ENCODE results near the gene IGF1R.

The IGF1R gene

DNA sequence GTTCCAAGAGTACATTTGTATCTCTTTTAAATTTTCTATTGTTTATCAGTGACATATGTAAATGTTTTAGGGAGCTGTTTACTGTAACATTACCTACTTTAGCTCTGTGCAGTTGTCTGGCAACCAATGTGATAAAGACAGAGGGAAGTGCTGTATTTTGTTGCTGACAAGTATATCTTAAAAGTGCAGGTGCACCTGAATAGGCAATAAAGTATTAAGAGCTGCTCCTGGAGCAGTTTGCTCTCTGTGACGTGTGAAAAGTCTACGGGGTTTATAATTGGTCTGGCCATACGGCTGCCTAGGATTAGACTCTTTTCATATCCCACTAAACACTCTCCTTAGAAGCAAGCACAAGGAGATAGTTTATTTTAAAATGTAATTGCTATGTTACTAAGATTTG is 178.3 kb downstream of the IGF1R start:
- no peak for DNase-seq (ENCODE audit: low read depth in 2 of 2)

DNA sequence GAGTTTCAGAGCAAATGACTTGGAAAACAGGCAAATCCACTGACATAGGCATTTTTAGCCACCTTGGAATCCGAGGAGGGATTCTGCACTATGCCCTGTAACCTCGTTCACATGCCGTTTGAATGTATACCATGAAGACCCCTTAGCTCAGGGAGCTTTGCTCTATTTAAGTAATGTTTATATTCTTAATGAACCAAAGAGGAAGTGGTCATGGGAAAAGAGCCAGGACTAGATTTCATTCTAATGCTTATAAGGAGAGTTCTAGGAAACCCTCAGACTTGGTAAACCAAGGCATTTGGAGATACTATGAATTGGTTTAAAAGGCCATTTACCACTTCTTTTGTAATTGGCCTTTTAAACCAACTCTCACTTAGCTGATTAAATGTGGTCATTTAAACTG is 178.9 kb downstream of the IGF1R start:
- no peak for DNase-seq (ENCODE audit: low read depth in 2 of 2)

- no peak for DNase-seq (ENCODE audit: low read depth in 2 of 2)
Observed at GRCh38 chr15:98830034-98830634, 181.8 kb downstream of the IGF1R start.

GRCh38 chr15:98834976-98835375 is 186.6 kb downstream of the IGF1R start:
- no peak for DNase-seq (ENCODE audit: low read depth in 2 of 2)

DNA sequence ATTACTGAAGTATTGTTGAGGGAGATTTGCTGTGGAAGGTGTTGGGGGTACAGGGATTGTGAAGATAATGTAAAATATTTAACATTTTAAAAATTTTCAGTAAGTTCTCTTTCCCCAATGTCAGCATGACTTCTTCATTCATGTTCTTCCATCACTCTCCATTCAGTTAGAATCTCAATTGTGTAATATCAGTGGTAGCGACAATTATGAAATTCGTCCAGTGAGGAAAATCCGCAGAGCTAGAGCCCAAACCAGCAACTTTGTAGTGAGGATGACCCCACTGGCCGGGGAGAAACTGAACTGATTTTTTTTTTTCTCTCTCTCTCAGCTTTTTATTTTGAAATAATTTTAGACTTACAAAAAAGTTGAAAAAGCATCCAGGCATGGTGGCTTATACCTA is 187.5 kb downstream of the IGF1R start:
- DNase-seq (ENCODE audit: low read depth in 2 of 2) = no peak

- DNase-seq (ENCODE audit: low read depth in 2 of 2) = no peak
Observed at GRCh38 chr15:98838387-98839259, 190.3 kb downstream of the IGF1R start.

DNA sequence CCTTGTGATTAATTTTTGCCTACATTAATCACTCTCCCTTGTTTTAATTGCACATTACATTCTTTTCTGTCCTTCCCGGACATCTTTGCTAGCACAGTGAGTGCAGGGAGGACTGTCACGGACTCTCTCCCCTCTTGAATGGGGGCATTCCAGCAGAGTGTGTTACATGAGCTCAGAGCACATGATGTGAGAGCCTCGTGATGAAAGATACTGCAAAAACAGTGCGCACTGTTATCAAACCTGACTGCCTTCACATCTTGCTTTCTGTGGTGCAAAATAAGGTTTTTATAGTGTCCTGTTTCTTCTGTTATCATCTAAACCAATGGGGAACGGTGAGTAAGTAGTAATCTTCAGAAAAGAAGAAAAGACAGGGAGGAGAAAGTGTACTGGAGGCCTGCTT is 191.7 kb downstream of the IGF1R start:
- no peak for DNase-seq (ENCODE audit: low read depth in 2 of 2)

GRCh38 chr15:98841419-98841970 is 193.2 kb downstream of the IGF1R start:
- no peak for DNase-seq (ENCODE audit: low read depth in 2 of 2)

GRCh38 chr15:98842192-98842972 is 194.0 kb downstream of the IGF1R start:
- DNase-seq (ENCODE audit: low read depth in 2 of 2) = no peak

DNA sequence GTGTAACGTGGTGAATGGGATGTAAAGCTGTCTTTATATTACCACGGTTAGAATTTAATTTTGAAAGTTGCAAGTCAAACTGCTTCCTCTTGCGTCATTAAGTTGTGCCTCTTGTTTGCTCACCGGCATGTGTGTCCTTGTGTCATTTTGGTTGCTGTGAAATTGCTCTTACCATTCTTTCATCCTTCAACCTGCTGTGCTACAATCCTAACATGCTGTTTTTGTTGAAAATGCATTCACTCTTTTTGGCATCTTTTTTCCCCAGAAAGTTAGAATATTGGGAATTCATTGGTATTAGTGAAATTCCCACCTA is 194.6 kb downstream of the IGF1R start:
- no peak for DNase-seq (ENCODE audit: low read depth in 2 of 2)

GRCh38 chr15:98843844-98844243 is 195.5 kb downstream of the IGF1R start:
- no peak for DNase-seq (ENCODE audit: low read depth in 2 of 2)

DNA sequence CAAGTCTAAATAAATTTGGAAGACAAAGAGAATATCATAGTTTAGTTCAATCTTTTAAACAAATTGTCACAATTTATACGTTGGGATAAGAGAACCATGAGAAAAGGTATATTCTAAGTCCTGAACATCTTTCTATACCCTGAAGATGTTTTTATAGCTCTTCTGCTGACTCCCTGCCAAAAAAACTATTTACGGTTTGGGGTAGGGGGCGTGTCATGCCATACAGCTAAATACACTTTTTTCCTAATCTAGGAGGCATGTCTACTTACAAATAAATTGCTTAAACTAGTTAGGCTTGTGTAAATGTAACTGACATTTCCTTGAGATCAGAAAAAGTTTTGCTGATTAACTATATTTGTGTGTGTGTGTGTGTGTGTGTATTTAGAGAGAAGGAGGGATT is 195.9 kb downstream of the IGF1R start:
- no peak for DNase-seq (ENCODE audit: low read depth in 2 of 2)

GRCh38 chr15:98845138-98845884 is 197.0 kb downstream of the IGF1R start:
- DNase-seq (ENCODE audit: low read depth in 2 of 2) = no peak

- peak; percentile 60 to 62 for DNase-seq (ENCODE audit: low read depth in 2 of 2)
Observed at GRCh38 chr15:98850961-98851572, 202.7 kb downstream of the IGF1R start.

DNA sequence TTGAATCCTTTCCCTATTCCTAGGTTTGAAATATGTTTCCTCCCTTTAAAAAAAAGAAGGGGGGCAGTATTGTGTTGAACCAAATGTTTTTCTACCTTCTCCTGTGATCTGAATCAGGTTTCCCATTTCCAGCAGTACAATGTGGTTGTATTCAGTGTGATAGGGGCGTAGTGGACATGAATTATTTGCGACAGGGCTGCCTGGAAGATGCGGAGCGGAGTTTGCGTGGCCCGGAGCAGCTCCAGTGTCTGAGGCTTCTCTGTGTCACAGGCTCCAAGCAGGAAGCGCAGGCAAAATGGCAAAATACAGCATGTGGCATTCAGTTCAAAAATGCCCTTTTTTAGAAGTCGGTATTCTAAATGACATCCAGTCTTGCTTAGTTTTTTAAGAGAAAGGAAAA is 204.8 kb downstream of the IGF1R start:
- peak; percentile 63 to 65 for DNase-seq (ENCODE audit: low read depth in 2 of 2)

DNA sequence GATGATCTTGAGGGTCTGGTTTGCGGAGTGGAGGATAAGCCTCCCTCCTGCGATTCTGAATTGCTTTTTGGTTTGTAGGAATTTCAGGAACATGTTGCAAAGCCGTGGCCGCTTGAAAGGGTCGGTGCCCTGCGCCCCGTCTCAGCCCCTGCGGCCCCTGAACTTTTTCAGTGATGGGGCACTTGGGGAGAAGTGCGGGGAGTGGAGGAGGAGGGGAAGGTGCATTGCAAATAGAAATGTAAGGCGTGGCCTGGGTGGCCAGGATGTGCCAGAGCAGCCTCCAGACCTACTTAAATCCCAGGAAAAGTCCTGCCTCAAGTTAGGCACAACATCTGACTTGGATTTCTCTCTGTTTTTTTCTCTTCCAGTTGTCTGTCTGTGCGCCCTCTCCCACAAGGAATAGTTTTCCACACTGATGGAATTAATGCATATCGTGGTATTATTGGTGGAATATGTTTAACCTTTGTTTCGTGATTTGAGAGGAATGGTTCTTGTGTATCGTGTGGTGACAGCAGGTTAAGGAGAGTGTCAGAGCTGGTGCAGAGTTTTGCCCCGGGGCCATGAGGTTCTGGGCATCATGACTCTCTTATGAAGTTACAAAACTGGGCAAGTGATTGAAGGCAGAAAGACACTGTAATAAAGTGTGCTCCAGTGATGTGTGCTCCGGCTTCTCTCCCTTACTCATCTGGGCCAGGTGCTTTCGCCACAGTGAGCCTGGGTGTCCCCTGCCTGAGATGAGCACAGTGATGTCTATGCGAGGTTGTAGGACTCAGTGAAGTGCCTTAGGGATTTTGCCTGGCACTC is 205.5 kb downstream of the IGF1R start:
- DNase-seq (ENCODE audit: low read depth in 2 of 2) = no peak

GRCh38 chr15:98854496-98854895 is 206.2 kb downstream of the IGF1R start:
- no peak for DNase-seq (ENCODE audit: low read depth in 2 of 2)

GRCh38 chr15:98855067-98855814 is 206.9 kb downstream of the IGF1R start:
- no peak for DNase-seq (ENCODE audit: low read depth in 2 of 2)

GRCh38 chr15:98855815-98856531 is 207.6 kb downstream of the IGF1R start:
- no peak for DNase-seq (ENCODE audit: low read depth in 2 of 2)

All from stimulated activated CD4-positive, alpha-beta T cell treated with anti-CD3 and anti-CD28 coated beads, Interleukin-4, amount 100 ng/mL, for 48 hours (primary cell).